ENCODE data around the gene CCDC171.

The CCDC171 gene

DNA sequence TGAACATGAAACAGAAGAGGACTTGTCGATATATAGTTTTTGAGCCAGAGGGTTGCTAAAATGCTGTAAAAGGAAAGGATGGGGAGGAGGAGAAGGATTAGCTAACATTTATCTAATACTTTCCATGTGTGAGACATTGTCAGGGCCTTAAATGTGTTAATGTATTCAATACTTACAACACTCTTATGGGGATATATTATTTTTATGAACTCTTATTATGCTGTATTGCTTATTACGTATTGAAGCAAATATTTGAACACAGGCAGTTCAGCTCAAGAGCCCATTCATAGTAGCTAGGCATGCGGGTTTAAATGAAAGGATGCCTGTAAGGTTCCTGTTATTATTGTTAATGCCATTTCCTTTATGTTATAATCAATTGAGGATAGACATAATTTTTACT lies 391.5 kb downstream of the CCDC171 start:
- Histone ChIP-seq H3K27me3 (ENCODE audit: insufficient read depth, poor library complexity, severe bottlenecking) (no peaks in the 10 kb centered on the region), H3K4me3 (replicated peaks; ENCODE audit: insufficient read depth, low read length) (no peak overlapping the region), H3K27ac (replicated peaks) (no peak overlapping the region)
- no peak for TF ChIP-seq CTCF (IDR thresholded peaks at IDR 0.05; ENCODE audit: insufficient read depth, low read length)
- no peak for TF ChIP-seq POLR2AphosphoS5 (IDR thresholded peaks at IDR 0.05; ENCODE audit: low read depth)
- TF ChIP-seq, protein P1, sequence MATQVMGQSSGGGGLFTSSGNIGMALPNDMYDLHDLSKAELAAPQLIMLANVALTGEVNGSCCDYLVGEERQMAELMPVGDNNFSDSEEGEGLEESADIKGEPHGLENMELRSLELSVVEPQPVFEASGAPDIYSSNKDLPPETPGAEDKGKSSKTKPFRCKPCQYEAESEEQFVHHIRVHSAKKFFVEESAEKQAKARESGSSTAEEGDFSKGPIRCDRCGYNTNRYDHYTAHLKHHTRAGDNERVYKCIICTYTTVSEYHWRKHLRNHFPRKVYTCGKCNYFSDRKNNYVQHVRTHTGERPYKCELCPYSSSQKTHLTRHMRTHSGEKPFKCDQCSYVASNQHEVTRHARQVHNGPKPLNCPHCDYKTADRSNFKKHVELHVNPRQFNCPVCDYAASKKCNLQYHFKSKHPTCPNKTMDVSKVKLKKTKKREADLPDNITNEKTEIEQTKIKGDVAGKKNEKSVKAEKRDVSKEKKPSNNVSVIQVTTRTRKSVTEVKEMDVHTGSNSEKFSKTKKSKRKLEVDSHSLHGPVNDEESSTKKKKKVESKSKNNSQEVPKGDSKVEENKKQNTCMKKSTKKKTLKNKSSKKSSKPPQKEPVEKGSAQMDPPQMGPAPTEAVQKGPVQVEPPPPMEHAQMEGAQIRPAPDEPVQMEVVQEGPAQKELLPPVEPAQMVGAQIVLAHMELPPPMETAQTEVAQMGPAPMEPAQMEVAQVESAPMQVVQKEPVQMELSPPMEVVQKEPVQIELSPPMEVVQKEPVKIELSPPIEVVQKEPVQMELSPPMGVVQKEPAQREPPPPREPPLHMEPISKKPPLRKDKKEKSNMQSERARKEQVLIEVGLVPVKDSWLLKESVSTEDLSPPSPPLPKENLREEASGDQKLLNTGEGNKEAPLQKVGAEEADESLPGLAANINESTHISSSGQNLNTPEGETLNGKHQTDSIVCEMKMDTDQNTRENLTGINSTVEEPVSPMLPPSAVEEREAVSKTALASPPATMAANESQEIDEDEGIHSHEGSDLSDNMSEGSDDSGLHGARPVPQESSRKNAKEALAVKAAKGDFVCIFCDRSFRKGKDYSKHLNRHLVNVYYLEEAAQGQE (IDR thresholded peaks at IDR 0.05; ENCODE audit: insufficient replicate concordance, low read depth), result no peak
- TF ChIP-seq GABPA (IDR thresholded peaks at IDR 0.05; ENCODE audit: low read depth), result no peak
- DNase-seq (ENCODE audit: low read depth in 1 of 2, low spot score in 1 of 2), result no peak

- no peak overlapping the region for H3K27ac ChIP-seq (replicated peaks)
- DNase-seq (ENCODE audit: low read depth in 1 of 2, low spot score in 1 of 2), result no peak
- TF ChIP-seq, protein P1 (IDR thresholded peaks at IDR 0.05; ENCODE audit: insufficient replicate concordance, low read depth), result no peak
- no peaks in the 10 kb centered on the region for H3K27me3 ChIP-seq (ENCODE audit: insufficient read depth, poor library complexity, severe bottlenecking)
- no peak overlapping the region for H3K4me3 ChIP-seq (replicated peaks; ENCODE audit: insufficient read depth, low read length)
Measured at GRCh38 chr9:15959663-15960062, 406.8 kb downstream of the CCDC171 start.

DNA sequence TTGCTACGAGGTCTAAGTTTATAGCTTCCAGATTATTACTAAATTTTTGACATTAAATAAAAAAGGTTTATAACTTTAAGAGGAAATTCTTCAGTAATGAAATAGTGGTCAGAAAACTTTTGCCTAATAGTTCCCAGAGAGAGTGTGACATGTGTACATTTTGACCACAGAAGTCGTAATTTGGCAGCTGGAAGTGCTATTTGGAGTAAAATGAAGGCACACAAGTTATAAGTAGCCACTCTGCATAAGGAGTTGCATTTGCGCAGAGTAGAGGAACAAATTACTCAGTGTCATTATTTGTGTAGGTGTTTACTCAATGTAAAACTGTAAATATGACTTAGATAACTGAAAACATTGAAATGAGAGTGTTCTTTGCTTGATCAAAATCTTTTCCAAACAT lies 408.4 kb downstream of the CCDC171 start:
- H3K27ac ChIP-seq (replicated peaks), result no peak overlapping the region
- TF ChIP-seq, protein P1 (IDR thresholded peaks at IDR 0.05; ENCODE audit: insufficient replicate concordance, low read depth), result no peak
- no peak for TF ChIP-seq SPI1 (IDR thresholded peaks at IDR 0.05; ENCODE audit: borderline replicate concordance, low read depth)
- no peak for TF ChIP-seq CTCF (IDR thresholded peaks at IDR 0.05; ENCODE audit: insufficient read depth, low read length)
- TF ChIP-seq GABPA (IDR thresholded peaks at IDR 0.05; ENCODE audit: low read depth), result no peak
- TF ChIP-seq POLR2AphosphoS5 (IDR thresholded peaks at IDR 0.05; ENCODE audit: low read depth), result no peak
- no peak overlapping the region for H3K4me3 ChIP-seq (replicated peaks; ENCODE audit: insufficient read depth, low read length)
- DNase-seq (ENCODE audit: low read depth in 1 of 2, low spot score in 1 of 2), result no peak
- no peaks in the 10 kb centered on the region for H3K27me3 ChIP-seq (ENCODE audit: insufficient read depth, poor library complexity, severe bottlenecking)

- TF ChIP-seq, protein P1 (IDR thresholded peaks at IDR 0.05; ENCODE audit: insufficient replicate concordance, low read depth), result no peak
- TF ChIP-seq GABPA (IDR thresholded peaks at IDR 0.05; ENCODE audit: low read depth), result no peak
- no peak for TF ChIP-seq POLR2AphosphoS5 (IDR thresholded peaks at IDR 0.05; ENCODE audit: low read depth)
- TF ChIP-seq SPI1 (IDR thresholded peaks at IDR 0.05; ENCODE audit: borderline replicate concordance, low read depth), result no peak
- no peak for TF ChIP-seq CTCF (IDR thresholded peaks at IDR 0.05; ENCODE audit: insufficient read depth, low read length)
- no peak overlapping the region for H3K4me3 ChIP-seq (replicated peaks; ENCODE audit: insufficient read depth, low read length)
- no peak overlapping the region for H3K27ac ChIP-seq (replicated peaks)
- H3K27me3 ChIP-seq (ENCODE audit: insufficient read depth, poor library complexity, severe bottlenecking), result no peaks in the 10 kb centered on the region
- no peak for DNase-seq (ENCODE audit: low read depth in 1 of 2, low spot score in 1 of 2)
Measured at GRCh38 chr9:15965246-15965745, 412.5 kb downstream of the CCDC171 start.

Measured in HL-60 (cell line).